ENCODE results near the gene SLC26A8.

DNA sequence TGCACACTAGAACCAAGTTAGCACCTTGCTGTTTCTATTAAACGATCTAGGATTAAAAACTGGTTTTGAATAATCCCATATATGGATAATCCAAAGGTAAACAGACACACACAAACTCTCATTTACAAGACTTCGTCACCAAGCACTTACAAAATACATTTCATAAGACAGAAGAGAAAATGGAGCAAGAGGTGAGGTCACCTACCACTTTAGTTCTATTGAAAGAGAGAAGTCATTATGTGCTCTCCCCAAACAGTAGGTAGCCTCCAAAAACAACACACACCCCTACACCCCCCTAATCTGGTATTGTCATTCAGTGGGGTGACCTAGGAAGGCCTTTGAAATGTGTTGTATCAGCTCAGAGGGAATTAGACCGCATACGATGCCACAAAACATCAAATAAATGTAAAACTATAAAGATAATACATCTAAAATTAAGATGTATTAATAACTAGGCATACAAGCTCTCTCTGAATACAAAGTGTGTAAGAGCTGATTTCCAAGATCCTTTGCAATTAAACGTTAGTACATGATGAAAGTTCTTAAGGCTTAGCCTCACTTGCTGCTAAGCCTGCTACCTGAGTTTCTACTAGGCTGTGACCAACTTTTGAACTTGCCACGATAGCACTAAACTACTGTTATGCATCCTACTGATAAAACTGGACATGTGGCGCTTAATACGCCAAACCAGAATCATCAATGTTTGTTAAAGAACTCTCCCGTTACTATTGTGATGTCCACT, 105.2 kb downstream of the SLC26A8 start:
- TF ChIP-seq CTCF (conservative IDR thresholded peaks at IDR 0.05) (no peak), ZFX (IDR thresholded peaks at IDR 0.05) (no peak)
